NCI-H1092 treated with DMSO at 0.1 percent for 48 hours (cell line): Measurements from ENCODE around the gene PLCB1.

ENCODE experiments used
- DNase-seq: peaks from one replicate; lab custom pipeline; 2025; lab: John Stamatoyannopoulos, UW

The PLCB1 gene

GRCh38 chr20:8212286-8212685 lies 80.2 kb downstream of the PLCB1 start:
- DNase-seq = no peak

GRCh38 chr20:8213270-8213669 lies 81.2 kb downstream of the PLCB1 start:
- no peak for DNase-seq

- no peak for DNase-seq
Measured at GRCh38 chr20:8213831-8214587, 81.9 kb downstream of the PLCB1 start.

- DNase-seq = no peak
Measured at GRCh38 chr20:8215361-8215781, 83.3 kb downstream of the PLCB1 start.

GRCh38 chr20:8216375-8217200 lies 84.5 kb downstream of the PLCB1 start:
- no peak for DNase-seq

GRCh38 chr20:8218861-8219260 lies 86.8 kb downstream of the PLCB1 start:
- no peak for DNase-seq

GRCh38 chr20:8219403-8219802 lies 87.3 kb downstream of the PLCB1 start:
- no peak for DNase-seq

GRCh38 chr20:8220716-8221115 lies 88.7 kb downstream of the PLCB1 start:
- DNase-seq = no peak

- no peak for DNase-seq
Measured at GRCh38 chr20:8221887-8222419, 89.9 kb downstream of the PLCB1 start.

GRCh38 chr20:8223091-8223870 lies 91.2 kb downstream of the PLCB1 start:
- no peak for DNase-seq

GRCh38 chr20:8225658-8226057 lies 93.6 kb downstream of the PLCB1 start:
- no peak for DNase-seq

GRCh38 chr20:8226106-8226505 lies 94.0 kb downstream of the PLCB1 start:
- no peak for DNase-seq

- no peak for DNase-seq
Measured at GRCh38 chr20:8227293-8227692, 95.2 kb downstream of the PLCB1 start.

- DNase-seq = no peak
Measured at GRCh38 chr20:8228315-8228714, 96.2 kb downstream of the PLCB1 start.

GRCh38 chr20:8229090-8229489 lies 97.0 kb downstream of the PLCB1 start:
- DNase-seq = no peak

- DNase-seq = no peak
Measured at GRCh38 chr20:8231038-8231437, 99.0 kb downstream of the PLCB1 start.

- no peak for DNase-seq
Measured at GRCh38 chr20:8232332-8232731, 100.3 kb downstream of the PLCB1 start.

- DNase-seq = no peak
Measured at GRCh38 chr20:8234580-8234979, 102.5 kb downstream of the PLCB1 start.

GRCh38 chr20:8242066-8242465 lies 110.0 kb downstream of the PLCB1 start:
- DNase-seq = no peak

GRCh38 chr20:8242827-8243724 lies 111.0 kb downstream of the PLCB1 start:
- no peak for DNase-seq

GRCh38 chr20:8244637-8245036 lies 112.6 kb downstream of the PLCB1 start:
- DNase-seq = no peak
